GM19025 (cell line): ENCODE results near the gene THTPA.

Experiments
- ATAC-seq: cut with Tn5 transposase; IDR thresholded peaks from one replicate; pipeline ENCODE4 v1.9.1; 2021; ENCODE audit warnings: mild to moderate bottlenecking, low read depth, moderate library complexity; ENCODE audit not compliant: unreplicated experiment

THTPA gene

DNA sequence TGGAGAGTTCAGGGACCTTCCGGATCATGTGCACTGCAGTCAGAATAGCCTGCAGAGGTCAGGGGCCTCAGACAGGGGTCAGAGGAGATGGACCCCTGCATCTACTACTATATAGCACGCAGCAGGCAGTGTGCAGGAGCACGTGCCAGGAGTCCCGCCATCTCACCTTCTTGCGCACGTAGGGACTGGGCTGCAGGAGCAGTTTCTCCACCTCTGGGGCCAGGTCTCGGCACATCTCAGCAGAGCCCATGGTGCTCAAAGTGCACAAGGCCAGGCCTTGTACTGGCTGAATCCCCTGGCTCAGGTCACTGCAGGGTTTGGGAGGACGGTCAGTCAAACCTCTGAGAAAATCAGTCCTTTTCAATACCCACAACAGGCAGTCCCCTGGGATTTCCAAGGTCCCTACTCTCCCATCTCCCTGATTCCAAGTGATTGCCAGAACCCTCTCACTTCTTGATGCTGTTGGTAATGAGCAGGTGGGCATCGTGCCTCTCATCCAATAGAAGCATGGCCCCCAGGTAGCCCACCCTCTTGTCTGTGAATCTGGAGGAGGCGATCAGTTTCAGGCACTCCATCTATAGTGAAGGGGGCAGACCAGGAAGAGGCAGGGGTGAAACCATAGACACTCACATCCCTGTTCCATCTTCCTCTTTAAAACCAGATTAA, 10.2 kb downstream of the THTPA start:
- ATAC-seq = no peak

DNA sequence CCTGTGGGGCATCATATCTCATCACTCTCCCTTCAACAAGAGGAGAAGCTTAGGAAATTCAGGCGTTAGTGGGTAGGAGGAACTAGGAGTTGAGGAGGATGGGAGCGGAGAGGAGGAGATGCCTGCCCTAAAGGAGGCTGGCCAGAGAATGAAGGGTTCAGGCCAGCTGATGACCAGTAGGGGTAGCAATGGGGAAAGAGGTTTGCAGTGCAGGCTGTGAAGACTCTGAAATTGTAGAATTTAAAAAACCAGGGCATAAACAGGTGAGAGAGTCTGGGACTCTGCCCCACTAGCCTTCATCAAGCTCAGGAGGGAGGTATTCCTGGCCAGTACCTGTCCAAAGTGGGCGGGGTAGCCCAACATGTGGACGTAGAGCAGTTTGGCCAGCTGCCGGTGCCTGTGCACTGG, 10.7 kb downstream of the THTPA start:
- no peak for ATAC-seq

DNA sequence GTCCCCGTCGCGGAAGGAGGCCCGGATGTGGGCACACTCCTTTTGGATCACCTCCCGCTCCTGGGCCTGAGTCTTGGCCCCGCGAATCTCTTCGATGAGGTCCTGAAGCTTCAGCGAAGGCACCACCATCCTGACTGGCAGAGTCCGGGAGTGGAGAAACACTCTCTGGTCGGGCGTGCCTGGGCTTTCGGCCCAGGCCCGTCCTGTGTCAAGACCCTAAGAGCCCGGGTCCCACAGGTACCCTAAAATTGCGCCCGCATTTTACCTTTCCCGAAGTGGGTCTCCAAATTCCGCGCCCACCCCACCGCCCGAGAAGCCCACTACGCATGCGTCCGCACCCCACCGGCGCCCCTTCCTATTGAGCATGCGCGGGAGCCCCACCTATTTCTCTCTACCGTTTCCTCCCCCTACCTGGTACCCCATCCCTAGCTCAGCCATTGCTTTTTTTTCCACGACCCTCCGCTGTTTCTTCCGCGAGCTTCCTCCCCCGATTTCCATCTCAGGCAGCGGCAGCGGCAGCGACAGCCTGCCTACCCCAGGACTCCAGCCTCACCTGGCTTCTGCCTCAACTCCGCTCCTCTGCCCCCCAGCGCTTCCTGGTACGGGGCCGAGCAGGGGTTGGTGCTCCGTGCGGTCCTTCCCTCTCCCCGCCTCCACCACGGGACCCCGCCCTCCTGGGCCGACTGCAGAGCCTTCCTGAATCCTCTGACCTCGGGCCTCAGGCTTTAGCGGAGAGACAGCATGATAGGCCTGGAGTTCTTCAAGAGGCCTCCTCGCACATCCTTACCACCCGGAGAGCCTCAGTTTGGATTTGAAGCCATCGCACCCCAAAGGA, 11.3 kb downstream of the THTPA start, which contains the start of gene AP1G2:
TSS of gene AP1G2 (minus strand) at position 606 of the 835 bp plus-strand sequence. CDS start at position 129, 477 bp downstream.
- peak; percentile 92 for ATAC-seq

DNA sequence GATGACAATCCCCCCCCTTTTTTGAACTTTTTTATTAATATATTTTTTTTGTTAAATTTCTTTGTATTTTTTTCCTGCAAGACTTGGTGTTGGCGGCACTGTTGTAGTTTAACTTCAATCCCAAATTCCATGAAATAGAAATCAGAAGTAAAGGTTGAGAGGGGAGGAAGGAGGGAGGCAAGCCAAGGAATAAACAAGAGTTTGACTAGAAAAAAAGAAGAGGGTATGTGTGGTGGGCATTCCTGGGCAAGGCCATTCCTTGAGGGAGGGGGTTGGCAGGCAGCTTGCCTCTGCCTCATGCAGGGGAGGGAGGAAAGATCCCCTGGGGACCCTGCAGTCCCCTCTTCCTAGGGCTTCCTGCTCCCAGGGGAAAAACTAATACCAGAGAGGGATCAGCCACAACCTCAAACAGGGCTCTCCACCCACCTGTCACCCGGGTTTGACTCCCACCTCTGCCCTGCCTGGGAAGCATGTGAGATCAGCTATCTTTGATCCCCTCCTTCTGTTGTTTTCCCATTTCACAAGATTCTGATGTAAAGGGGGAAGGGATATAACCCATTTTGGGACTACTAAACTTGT, 12.0 kb downstream of the THTPA start:
- ATAC-seq = no peak

DNA sequence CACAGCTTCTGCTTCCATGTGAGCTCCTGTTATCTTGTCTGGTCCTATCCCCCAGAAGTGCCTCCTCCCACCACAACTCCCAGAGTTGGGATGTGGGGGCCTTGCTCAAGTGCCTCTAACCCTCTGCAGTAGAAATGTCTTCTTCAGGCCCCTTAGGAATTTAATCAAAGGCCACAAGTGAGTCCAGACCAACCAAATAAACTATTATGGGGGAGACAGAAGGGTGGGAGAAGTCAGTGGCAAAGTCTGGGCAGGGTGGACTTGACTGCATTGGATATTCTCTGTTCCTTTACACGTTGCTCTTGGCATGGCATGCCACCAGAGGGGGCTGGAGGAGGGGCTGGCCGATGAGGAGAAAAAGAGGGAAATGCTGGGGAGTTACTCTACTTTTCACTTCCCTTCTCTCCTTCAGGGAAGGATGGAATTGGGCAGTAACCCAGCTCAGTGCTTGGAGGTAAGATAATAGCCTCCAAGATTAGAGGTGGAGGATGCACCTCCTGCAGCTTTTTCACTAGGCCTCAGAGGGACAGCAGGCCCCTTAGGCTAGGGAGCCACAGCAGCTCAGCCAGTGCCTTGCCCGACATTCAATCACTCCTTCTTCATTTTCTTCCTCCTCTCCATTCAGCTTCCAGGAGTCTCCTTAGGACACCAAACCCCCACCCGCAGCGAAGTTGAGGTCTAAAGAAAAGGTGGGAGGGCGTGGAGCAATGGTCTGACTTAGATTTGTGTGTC, 12.7 kb downstream of the THTPA start:
- ATAC-seq = no peak

DNA sequence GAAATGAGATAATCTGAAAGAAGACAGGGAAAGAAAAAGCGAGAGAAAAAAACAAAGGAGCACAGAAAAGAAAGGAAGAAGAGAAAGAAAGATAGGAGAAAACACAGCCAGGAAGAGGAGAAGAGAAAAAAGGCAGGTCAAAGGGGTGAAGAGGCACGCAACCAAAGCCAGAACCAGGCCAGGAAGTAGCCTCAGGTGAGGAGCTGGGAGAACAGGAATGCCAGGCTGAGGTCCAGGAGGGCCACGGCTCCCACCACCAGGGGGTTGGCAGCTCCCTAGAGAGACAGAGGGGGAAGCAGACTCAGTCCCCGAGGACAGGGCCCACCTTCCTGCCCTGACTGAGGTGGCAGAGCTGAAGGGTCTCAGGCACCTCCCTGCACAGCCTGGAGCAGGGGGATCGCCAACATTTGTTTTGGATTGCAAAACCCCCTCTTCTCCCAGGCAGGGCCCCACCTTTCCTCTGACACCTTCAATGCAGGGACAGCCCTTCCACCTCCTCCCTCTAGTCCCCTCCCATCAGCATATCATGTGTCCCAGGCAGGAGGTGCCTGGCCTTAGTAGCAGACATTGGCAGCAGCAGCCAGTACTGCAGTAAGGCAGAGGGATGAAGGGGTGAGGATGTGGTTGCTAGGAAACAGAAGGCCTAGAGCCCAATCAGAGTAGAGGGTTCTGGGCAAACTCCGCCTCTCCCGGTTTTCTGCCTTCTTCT, 13.5 kb downstream of the THTPA start:
- no peak for ATAC-seq

DNA sequence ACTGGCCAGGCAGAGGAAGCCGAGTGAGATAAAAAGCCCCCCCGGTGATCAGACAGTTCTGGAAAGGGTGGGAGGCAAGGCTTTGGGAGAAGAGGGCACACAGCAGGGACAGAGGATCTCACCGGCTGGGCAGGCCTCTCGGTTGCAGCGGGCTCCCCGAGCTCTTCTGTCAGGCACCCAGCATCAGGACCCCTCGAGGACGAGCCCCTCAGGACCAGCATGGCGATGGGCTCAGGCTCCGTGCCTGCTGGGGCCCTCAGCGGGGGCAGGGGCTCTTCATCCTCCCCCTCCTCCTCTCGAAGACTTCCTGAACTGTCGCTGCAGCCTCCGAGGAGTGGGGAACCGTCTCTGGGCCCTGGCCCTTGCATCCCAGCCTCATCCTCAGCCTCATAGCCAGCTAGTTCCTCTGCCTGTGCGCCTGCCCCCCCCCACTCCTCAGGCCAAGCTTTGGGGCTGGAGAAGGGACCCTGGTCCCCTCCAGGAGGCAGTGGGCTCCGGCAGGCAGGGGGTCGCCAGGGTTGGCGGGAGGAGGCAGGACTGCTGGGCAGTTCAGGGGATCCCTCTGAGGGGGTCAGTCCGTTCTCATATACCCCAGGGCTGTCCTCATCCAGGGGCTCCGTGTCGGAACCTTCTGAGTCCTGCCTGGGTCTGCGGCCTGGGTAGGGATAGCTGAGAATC, 14.9 kb downstream of the THTPA start:
- no peak for ATAC-seq

DNA sequence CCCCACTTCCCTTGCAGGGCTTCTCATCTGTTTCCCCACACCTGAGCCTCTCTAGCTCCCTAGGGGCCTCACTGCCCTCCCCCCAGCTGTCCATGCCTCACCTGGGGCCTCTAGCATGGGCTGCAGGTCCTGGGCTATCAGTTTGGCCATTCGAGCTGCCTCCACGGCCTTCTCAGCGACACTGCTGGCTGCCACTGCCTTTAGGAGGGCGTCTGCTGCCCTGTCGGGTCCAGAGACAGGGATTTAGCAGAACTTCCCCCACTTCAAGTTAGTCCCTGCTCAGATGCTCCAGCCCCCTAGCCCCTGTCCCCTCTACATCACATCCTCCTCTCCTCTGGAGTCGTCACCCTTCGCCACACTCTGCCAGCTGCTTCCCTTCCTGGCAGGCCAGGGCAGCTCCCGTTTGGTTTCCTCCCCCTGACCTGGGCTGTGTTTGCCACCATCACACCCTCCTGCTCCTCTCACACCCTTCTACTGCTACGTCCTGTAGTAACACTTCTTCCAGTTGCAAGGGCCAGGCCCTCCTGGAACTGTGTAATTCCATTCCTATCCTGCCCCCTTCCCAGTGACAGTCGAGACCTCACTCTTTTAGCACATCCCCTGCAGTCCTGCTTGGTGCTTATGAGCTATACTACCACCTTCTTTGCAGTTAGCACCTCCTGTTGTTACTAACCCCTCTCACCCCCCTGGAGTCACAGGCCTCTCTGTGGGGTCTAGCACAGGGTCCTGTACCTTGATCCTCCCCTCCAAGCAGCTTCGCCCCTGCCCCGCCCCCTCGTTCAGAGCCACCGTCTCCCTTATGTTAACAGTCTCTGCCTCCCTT, 15.8 kb downstream of the THTPA start:
- ATAC-seq = no peak

DNA sequence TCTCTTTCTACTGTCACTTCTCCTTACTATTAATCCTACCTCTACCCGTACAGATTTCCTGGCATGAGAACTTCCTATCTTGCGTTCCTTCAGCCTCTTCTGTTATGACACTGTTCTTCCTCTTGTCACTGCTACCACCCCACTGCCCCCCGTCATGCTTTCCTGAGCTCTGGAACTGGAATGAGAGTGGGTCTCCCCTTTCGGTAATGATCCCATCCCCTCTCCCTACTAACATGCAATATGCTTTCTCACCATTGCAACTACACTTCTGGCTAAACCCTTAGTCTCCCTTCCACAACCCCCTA, 16.4 kb downstream of the THTPA start:
- ATAC-seq = no peak

DNA sequence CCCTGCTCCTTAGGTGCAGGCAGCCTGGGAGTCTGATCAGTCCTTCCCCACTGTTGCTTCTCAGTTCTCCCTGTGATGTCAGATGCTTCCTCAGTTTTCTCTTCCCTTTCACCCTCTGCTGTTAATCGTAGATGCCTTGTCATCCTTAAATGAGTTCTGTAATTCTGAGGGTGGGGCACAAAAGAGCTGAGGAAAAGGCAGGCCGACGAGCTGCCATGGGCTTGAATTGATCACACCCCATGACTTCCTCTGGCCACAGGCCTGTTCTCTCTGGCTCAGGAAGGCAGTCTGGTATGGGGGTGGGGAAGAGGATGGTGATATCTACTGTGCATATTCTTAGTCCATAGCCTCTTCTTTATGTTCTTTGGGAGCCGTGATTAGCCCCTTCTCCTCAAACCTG, 16.8 kb downstream of the THTPA start:
- ATAC-seq = no peak

DNA sequence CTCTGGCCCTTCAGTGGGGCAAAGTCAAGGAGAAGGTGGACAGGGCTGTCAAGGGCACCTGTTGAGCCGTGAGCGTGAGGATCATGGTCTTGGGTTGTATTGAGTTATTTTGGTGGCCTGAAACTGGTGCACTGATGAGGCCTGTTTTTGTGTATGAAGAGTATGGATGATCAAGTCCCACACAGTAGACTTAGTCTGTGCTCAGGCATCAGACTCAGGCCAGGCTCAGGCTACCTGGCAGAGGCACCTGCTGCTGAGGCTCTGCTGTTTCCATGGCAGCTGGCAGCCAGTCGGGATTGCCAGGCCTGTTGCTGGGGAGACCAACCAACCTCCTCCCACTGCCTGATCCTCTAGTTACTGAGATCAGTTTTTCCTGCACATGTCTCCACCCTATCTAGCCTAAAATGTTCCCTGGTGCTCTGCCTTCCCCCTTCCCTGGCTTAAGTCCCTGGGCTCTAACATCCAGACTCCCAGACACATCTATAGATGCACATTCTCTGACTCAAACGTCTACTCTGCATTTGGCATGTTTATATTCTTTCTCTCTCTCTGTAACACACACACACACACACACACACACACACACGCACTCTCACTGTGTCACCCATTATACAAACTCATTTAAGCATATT, 17.4 kb downstream of the THTPA start:
- no peak for ATAC-seq

DNA sequence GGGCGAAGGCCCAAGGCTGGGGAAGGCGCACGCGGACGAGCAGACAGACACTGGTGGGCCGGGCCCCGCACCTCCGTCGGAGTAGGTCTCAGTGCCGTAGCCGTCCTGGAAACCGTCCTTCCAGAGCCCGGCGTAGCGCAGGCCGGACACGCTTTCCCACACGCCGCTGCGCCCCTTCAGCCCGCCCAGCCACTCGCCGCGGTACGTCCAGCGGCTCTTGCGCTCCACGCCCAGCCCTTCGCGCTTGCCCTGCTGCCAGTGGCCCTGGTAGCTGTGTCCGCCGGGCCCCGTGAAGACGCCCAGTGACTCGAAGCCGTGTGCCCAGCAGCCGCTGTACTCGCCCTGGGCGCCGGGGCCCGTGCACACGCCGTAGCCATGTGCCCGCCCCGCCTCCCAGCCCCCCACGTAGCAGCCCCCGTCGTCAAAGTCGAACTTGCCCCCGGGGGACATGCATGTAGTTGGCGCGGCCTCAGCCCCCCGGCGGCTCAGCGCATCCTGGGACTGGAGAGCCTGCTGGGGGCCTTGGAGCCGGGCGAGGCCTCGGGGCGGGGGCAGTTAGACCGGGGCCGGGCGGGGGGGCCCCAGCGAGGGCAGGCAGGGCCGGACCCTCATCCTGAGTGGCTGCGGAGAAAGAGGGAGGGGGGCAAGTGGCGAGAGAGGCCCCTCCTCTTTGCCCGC, 21.1 kb downstream of the THTPA start:
- ATAC-seq = no peak

DNA sequence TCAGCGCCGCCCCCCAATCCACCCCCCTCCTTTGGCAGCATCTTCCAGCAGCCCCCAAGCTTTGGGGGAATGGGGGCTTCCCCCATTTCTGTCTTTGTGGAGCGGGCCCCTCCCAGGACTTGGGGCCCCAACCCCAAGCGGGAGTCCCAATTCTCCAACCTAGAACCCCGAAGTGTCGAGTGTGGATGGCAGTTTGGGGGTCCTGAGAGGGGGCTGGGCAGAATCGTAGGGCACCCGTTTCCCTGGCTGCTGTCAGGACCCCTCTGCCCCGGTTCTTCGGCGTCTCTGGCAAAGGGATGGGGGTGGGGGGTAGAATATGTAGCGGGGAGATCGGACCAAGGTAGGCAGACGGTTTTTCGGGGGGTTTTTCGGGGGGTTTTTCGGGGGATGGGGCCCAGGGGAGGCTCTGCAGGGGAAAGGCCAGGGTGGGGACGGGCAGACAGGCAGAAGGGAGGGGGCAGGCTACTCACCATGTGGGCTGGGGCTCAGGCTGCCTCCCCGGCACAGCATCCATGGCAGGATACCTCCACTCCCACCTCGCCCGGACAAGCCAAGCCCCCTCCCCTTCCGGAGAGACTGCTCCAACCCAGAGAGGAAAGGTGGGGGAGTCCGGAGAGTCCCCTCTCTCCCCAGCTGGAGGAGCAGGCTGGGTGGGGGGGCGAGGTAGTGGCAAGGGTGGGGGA, 21.8 kb downstream of the THTPA start:
- no peak for ATAC-seq

DNA sequence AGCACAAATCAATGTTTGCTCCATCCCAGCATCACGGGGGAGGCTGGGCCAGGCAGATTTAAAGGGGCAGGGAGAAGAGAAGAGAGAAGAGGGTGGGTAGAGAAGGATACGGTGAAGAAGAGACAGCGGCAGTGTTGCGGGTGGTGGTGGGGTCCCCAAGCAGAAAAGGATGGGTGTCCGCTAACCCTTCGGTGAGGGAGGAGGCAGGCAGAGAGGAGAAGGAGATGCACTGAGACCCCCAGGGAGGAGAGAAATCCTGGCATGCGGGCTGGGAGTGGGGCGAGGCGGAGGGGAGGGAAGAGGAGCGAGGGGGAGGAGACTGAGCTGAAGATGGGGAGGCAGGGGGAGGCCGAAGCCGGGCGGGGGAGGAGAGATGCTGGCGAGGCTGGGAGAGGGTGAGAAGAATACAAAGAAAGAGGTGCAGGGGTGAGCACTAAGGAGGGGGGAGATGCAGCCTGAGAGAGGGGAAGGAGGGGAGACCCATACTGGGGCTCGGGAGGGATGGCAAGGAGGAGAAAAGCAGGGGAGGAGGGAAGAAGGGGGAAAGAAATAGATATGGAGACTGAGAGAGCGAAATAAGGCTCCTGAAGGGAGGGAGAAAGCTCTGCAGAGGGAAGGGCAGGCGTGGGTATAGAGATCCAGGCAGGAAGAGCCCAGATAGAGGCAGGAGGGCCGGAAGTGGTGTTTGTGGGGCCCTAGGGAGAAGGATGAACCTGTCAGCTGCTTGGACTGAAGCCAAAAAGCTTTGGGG, 22.7 kb downstream of the THTPA start, which contains the start of gene JPH4:
TSS of gene JPH4 (minus strand) at position 231 of the 751 bp plus-strand sequence. CDS start 1,337 bp downstream, outside the sequence.
- no peak for ATAC-seq

DNA sequence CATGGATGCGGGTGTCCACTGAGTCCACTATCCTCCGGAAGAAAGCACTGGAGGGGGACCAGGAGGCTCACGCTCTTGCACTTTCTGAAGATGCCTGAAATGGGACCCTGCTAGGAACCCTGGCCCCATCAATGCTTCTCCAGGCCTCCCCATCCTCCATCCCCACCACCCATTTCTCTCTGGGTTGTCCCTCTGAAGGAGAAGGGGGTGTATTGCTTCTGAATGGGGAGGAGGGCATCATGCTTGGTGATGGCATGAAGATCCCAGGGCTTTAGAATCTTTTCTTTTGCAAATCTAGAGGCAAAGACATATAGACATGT, 23.2 kb downstream of the THTPA start:
- no peak for ATAC-seq

DNA sequence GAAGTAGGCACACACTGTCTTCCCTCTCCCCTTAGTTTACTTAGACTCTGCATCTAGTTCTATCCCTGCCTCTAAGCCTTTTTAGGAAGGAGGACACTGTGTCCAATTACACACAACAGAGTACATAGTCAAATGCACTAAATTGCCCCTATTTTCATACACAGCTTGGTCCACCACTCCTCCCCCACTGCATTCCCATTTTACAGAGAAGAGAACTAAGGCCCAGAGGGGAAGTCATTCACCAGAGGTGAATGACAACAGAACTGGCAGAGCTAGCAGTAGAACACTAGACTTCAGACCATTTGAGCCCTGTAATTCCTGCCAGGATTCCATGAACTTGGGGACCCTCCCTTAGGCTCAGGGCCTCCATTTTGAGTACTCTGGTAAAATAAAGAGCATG, 23.7 kb downstream of the THTPA start:
- ATAC-seq = no peak
